ENCODE data around the gene POLH. TPM values are rescaled to one million over a fixed set of nuclear protein-coding genes. Genes with fewer than 3 reads are reported as not detected.
A peak's percentile ranks its signal among the peaks of the same experiment; 100 is the strongest.
"Not testable (repeated sequence)": the region's sequence is repeated elsewhere in the genome, so short reads cannot be mapped to it uniquely, and the experiment has no call there.

The POLH gene
- total RNA-seq, 1 experiment from 2014 or later: 15.4 TPM

DNA sequence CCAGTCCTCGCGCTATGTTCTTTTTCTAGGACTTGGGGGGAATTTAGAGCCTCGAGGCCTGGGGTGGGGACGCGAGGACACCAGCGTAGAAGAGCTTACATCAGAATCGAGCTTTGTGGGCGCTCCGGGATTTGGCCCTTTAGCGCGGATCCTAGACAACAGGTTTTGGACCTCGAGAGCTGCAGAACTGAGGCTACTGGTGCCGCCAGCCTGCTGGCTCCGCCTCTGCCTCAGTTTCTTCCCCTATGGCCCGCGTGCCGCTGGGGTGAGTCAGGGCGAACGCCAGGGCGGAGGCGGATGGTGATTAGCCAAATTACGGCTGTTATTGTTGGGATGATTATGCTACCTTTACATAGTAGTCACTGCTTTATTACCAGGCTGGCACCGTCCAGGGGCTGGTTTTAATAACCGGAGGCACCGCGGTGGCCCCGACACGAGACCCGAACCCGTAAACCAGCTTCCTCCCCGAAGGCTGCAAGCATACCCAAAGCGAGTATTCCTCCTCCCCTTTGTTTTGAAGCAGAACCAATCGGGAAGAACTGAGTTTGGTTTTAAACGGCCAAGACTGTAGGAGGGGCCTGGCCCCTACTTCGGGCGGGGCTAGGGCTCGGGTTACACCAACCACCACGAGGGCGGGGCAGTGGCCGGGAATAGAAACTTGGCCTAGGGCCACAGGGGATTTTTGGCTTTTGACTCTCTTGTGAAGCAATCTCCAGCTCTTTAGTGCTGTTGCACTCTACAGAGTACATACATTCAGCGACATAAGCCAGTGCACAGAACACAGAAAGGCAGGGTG is 53.7 kb downstream of the POLH start:
- Histone ChIP-seq H3K9me2 (replicated peaks; ENCODE audit: insufficient read depth, low read length) (no peaks in the 10 kb centered on the region), H3K27ac (ENCODE audit: low read length) (peak overlapping the region; percentile 91), H3K4me1 (ENCODE audit: low read length) (peaks cover 32% of the 10 kb centered on the region), H3K27me3 (ENCODE audit: low read length) (no peaks in the 10 kb centered on the region), H3K36me3 (ENCODE audit: insufficient read depth, low read length) (peaks cover 15% of the 10 kb centered on the region; the same call in 1 of the 2 replicates), H4K20me1 (ENCODE audit: insufficient read depth, low read depth, low read length) (peaks cover 3% of the 10 kb centered on the region; the same call in 1 of the 2 replicates), H3K9ac (ENCODE audit: low read length) (peak overlapping the region; percentile 84), H3K79me2 (ENCODE audit: low read length) (peaks cover 30% of the 10 kb centered on the region), H3K4me2 (ENCODE audit: low read depth, low read length, poor library complexity, severe bottlenecking) (peak overlapping the region; percentile 95), H2AFZ (ENCODE audit: low read length) (peak overlapping the region; percentile 80; the same call in 1 of the 2 replicates), H3K4me3 (ENCODE audit: low read length) (peak overlapping the region; percentile 72), H3K9me3 (ENCODE audit: low read length) (no peaks in the 10 kb centered on the region)
- peak; percentile 98 for DNase-seq

DNA sequence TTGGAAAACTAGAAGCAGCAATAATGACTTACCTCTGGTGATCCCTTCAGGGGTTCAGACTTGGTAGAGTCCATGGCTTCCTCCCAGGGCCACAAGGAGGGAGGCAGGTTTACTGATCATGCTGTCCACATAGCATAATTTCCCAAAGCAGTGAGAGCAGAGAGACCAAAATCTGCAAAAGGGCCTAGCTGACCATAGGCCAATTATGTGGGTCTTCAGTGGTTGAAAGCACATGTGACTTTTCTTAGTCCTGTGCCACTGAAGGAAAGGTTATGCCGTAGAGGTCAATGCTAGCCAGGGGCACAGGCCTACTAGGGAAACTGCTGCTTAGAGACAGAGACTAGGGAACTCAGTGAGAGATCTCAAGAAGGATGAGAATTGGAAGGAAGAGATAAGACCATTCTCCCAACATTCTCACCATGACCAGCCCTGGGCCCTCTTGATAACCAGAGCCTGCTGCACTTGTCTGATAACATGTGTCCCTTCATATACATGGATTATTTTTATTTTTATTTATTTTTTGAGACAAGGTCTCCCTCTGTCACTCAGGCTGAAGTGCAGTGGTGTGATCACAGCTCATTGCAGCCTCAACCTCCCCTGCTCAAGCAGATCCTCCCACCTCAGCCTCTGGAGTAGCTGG is 55.1 kb downstream of the POLH start:
- Histone ChIP-seq H2AFZ (ENCODE audit: low read length) (peak overlapping the region; percentile 12; the same call in 1 of the 2 replicates), H3K4me3 (ENCODE audit: low read length) (no peak overlapping the region), H3K4me2 (ENCODE audit: low read depth, low read length, poor library complexity, severe bottlenecking) (no peak overlapping the region), H3K36me3 (ENCODE audit: insufficient read depth, low read length) (peaks cover 3% of the 10 kb centered on the region; the same call in 1 of the 2 replicates), H3K27me3 (ENCODE audit: low read length) (no peaks in the 10 kb centered on the region), H3K4me1 (ENCODE audit: low read length) (peaks cover 41% of the 10 kb centered on the region), H4K20me1 (ENCODE audit: insufficient read depth, low read depth, low read length) (peaks cover 3% of the 10 kb centered on the region; the same call in 1 of the 2 replicates), H3K9ac (ENCODE audit: low read length) (no peak overlapping the region), H3K9me2 (replicated peaks; ENCODE audit: insufficient read depth, low read length) (no peaks in the 10 kb centered on the region), H3K27ac (ENCODE audit: low read length) (peak overlapping the region; percentile 91), H3K9me3 (ENCODE audit: low read length) (no peaks in the 10 kb centered on the region), H3K79me2 (ENCODE audit: low read length) (peaks cover 28% of the 10 kb centered on the region)
- no peak for DNase-seq

DNA sequence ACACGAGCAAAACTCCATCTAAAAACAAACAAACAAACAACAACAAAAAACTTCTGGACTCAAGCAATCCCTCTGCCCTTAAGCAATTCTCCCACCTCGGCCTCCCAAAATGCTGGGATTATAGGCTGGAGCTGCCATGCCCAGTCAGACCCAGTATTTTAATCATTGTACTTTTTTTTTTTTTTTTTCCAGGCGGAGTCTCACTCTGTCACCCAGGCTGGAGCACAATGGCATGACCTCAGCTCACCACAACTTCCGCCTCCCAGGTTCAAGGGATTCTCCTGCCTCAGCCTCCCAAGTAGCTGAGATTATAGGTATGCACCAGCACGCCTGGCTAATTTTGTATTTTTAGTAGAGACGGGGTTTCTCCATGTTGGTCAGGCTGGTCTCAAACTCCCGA is 57.0 kb downstream of the POLH start:
- H3K27me3 ChIP-seq (ENCODE audit: low read length); H3K4me2 ChIP-seq (ENCODE audit: low read depth, low read length, poor library complexity, severe bottlenecking); DNase-seq; H3K36me3 ChIP-seq (ENCODE audit: insufficient read depth, low read length); H4K20me1 ChIP-seq (ENCODE audit: insufficient read depth, low read depth, low read length); H3K4me3 ChIP-seq (ENCODE audit: low read length); H3K9ac ChIP-seq (ENCODE audit: low read length); H3K9me3 ChIP-seq (ENCODE audit: low read length); H3K27ac ChIP-seq (ENCODE audit: low read length); H3K9me2 ChIP-seq (replicated peaks; ENCODE audit: insufficient read depth, low read length); H2AFZ ChIP-seq (ENCODE audit: low read length): not testable (repeated sequence)
- H3K79me2 ChIP-seq (ENCODE audit: low read length): peaks cover 30% of the 10 kb centered on the region
- H3K4me1 ChIP-seq (ENCODE audit: low read length): peaks cover 44% of the 10 kb centered on the region

DNA sequence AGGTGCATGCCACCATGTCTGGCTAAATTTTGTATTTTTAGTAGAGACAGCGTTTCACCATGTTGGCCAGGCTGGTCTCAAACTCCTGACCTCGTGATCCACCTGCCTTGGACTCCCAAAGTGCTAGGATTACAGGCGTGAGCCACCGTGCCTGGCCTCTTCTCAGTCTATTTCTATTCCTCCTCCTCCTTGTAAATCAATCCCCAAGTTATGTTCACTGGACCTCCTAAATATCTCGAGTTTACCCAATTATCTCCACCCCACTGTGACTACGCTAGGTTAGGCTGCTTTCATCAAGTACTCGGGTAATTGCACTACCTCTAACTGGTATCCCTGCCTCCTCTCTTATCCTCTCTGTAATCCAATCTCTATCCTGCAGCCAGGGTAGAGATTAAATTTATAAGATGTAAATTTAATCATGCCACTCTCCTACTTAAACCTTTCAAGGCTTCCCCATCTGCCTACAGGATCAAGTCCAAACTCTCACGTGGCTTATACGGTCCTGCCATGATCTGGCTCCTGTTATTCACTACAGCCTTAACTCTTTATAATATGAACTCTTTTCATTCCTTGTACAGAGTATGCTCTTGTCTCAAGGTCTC is 58.8 kb downstream of the POLH start:
- Histone ChIP-seq H3K4me1 (ENCODE audit: low read length) (peaks cover 41% of the 10 kb centered on the region), H3K27ac (ENCODE audit: low read length) (peak overlapping the region; percentile 54)

DNA sequence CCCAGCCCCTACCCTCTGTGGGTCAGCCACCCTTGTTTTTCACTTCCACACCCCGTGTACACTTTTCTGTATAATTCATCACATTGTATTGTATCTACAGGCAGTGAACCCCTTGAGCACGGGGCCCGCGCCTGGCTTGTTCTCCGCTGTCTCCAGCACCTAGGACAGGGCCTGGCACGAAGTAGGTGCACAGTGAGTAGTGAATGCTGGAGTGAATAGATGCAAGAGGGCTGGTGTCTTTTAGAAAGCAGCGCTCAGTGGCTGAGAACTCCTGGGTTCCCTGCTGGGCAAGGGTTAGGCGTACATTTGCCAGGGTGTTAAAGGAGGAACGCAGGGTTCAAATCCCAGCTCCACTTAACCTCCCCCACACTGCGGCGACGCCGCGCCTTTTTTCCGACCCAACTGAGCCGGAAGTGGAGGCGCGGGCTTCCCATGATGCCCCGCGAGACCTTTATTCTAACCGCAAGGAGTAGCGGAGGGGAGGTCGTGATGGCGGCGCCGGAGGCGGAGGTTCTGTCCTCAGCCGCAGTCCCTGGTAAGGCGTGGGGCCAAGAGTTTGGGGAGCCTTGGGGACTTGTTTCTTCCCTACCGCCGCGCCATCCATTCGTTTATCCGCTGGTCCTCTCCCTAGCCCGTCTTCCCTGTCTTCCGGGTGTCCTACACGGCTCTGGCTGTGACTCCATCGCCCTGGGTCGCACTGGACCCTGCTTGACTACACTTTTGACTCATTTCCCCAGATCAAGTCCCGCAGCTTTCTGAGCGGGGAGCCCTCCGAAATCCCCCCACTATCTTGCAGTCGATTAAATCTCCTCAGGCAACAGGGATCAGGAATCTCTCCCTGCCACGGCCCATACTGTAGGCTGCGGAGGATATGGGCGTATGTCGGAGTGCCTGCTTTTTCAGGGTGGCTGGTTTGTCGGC is 59.7 kb downstream of the POLH start, which contains the start of gene MAD2L1BP:
MAD2L1BP (plus strand) TSS at position 454 of the 921 bp plus-strand sequence; CDS start at position 490, 36 bp downstream.
- peak within 1 kb of the TSS; percentile 70 for H3K27ac ChIP-seq (ENCODE audit: low read length)
- H3K36me3 ChIP-seq (ENCODE audit: insufficient read depth, low read length): peaks cover 14% of the 10 kb centered on the region; the same call in 1 of the 2 replicates
- peaks cover 47% of the 10 kb centered on the region for H3K79me2 ChIP-seq (ENCODE audit: low read length)
- peak within 1 kb of the TSS; percentile 51 for H2AFZ ChIP-seq (ENCODE audit: low read length)
- H3K27me3 ChIP-seq (ENCODE audit: low read length): no peaks in the 10 kb centered on the region
- peak; percentile 95 for DNase-seq
- peak within 1 kb of the TSS; percentile 93 for H3K9ac ChIP-seq (ENCODE audit: low read length)
- H3K9me2 ChIP-seq (replicated peaks; ENCODE audit: insufficient read depth, low read length): no peaks in the 10 kb centered on the region
- H3K4me3 ChIP-seq (ENCODE audit: low read length): peak within 1 kb of the TSS; percentile 87
- no peaks in the 10 kb centered on the region for H3K9me3 ChIP-seq (ENCODE audit: low read length)
- peaks cover 33% of the 10 kb centered on the region for H3K4me1 ChIP-seq (ENCODE audit: low read length)
- peak within 1 kb of the TSS; percentile 80 for H3K4me2 ChIP-seq (ENCODE audit: low read depth, low read length, poor library complexity, severe bottlenecking)
- no peaks in the 10 kb centered on the region; the same call in 1 of the 2 replicates for H4K20me1 ChIP-seq (ENCODE audit: insufficient read depth, low read depth, low read length)

More for the DNA sequence above, 58.8 kb downstream of the POLH start:
- H3K36me3 ChIP-seq (ENCODE audit: insufficient read depth, low read length): peaks cover 6% of the 10 kb centered on the region; the same call in 1 of the 2 replicates
- H3K9me2 ChIP-seq (replicated peaks; ENCODE audit: insufficient read depth, low read length): no peaks in the 10 kb centered on the region
- H3K4me2 ChIP-seq (ENCODE audit: low read depth, low read length, poor library complexity, severe bottlenecking): peak overlapping the region; percentile 80
- H3K4me3 ChIP-seq (ENCODE audit: low read length): peak overlapping the region; percentile 87; the same call in 1 of the 2 replicates
- H3K27me3 ChIP-seq (ENCODE audit: low read length): no peaks in the 10 kb centered on the region
- no peak for DNase-seq
- peak overlapping the region; percentile 93 for H3K9ac ChIP-seq (ENCODE audit: low read length)
- peaks cover 38% of the 10 kb centered on the region for H3K79me2 ChIP-seq (ENCODE audit: low read length)
- H3K9me3 ChIP-seq (ENCODE audit: low read length): no peaks in the 10 kb centered on the region
- peak overlapping the region; percentile 51 for H2AFZ ChIP-seq (ENCODE audit: low read length)
- no peaks in the 10 kb centered on the region; the same call in 1 of the 2 replicates for H4K20me1 ChIP-seq (ENCODE audit: insufficient read depth, low read depth, low read length)

DNA sequence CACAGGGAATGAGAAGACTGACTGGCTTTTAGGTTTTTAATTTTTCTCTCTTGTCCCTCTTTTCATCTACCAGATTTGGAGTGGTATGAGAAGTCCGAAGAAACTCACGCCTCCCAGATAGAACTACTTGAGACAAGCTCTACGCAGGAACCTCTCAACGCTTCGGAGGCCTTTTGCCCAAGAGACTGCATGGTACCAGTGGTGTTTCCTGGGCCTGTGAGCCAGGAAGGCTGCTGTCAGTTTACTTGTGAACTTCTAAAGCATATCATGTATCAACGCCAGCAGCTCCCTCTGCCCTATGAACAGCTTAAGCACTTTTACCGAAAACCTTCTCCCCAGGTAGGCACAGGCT is 60.3 kb downstream of the POLH start:
- peak overlapping the region; percentile 87 for H3K4me3 ChIP-seq (ENCODE audit: low read length)
- no peaks in the 10 kb centered on the region for H3K9me2 ChIP-seq (replicated peaks; ENCODE audit: insufficient read depth, low read length)
- H3K27ac ChIP-seq (ENCODE audit: low read length): peak overlapping the region; percentile 70
- H4K20me1 ChIP-seq (ENCODE audit: insufficient read depth, low read depth, low read length): no peaks in the 10 kb centered on the region; the same call in 1 of the 2 replicates
- peaks cover 29% of the 10 kb centered on the region for H3K4me1 ChIP-seq (ENCODE audit: low read length)
- no peaks in the 10 kb centered on the region for H3K9me3 ChIP-seq (ENCODE audit: low read length)
- peaks cover 15% of the 10 kb centered on the region; the same call in 1 of the 2 replicates for H3K36me3 ChIP-seq (ENCODE audit: insufficient read depth, low read length)
- peak overlapping the region; percentile 93 for H3K9ac ChIP-seq (ENCODE audit: low read length)
- 0 out of 2 replicates have a peak overlapping the region, but pooled peaks have one; percentile 51 for H2AFZ ChIP-seq (ENCODE audit: low read length)
- H3K79me2 ChIP-seq (ENCODE audit: low read length): peaks cover 48% of the 10 kb centered on the region
- no peaks in the 10 kb centered on the region for H3K27me3 ChIP-seq (ENCODE audit: low read length)
- DNase-seq: peak; percentile 65
- peak overlapping the region; percentile 80 for H3K4me2 ChIP-seq (ENCODE audit: low read depth, low read length, poor library complexity, severe bottlenecking)

DNA sequence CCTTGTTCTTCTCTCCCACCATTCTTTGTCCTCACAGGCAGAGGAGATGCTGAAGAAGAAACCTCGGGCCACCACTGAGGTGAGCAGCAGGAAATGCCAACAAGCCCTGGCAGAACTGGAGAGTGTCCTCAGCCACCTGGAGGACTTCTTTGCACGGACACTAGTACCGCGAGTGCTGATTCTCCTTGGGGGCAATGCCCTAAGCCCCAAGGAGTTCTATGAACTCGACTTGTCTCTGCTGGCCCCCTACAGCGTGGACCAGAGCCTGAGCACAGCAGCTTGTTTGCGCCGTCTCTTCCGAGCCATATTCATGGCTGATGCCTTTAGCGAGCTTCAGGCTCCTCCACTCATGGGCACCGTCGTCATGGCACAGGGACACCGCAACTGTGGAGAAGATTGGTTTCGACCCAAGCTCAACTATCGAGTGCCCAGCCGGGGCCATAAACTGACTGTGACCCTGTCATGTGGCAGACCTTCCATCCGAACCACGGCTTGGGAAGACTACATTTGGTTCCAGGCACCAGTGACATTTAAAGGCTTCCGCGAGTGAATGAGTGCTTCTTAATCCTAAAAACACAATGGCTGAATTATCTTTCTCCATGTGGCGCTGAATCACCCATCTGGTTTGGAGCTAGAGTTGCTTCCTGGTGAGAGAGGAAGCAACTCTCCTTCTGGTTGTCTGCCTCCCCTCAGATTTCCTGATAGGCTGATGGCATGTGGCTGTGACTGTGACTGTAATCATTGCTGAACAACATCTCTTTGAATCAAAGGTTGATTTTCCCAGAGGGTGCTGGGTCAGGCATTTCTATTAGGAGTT is 64.2 kb downstream of the POLH start:
- Histone ChIP-seq H3K4me2 (ENCODE audit: low read depth, low read length, poor library complexity, severe bottlenecking) (no peak overlapping the region), H3K36me3 (ENCODE audit: insufficient read depth, low read length) (peaks cover 17% of the 10 kb centered on the region; the same call in 1 of the 2 replicates), H3K27ac (ENCODE audit: low read length) (no peak overlapping the region), H4K20me1 (ENCODE audit: insufficient read depth, low read depth, low read length) (no peaks in the 10 kb centered on the region; the same call in 1 of the 2 replicates), H3K9me2 (replicated peaks; ENCODE audit: insufficient read depth, low read length) (no peaks in the 10 kb centered on the region), H2AFZ (ENCODE audit: low read length) (no peak overlapping the region), H3K4me1 (ENCODE audit: low read length) (peaks cover 24% of the 10 kb centered on the region), H3K79me2 (ENCODE audit: low read length) (peaks cover 50% of the 10 kb centered on the region), H3K9ac (ENCODE audit: low read length) (no peak overlapping the region), H3K4me3 (ENCODE audit: low read length) (no peak overlapping the region), H3K27me3 (ENCODE audit: low read length) (no peaks in the 10 kb centered on the region), H3K9me3 (ENCODE audit: low read length) (no peaks in the 10 kb centered on the region)
- DNase-seq: no peak

Data from Karpas-422 (cell line).